Measurements from ENCODE around the gene NUDCD2.

NUDCD2 gene

GRCh38 chr5:163459819-163460561, at the start of gene NUDCD2:
NUDCD2 (minus strand) TSS chr5:163460102; CDS start chr5:163460050, 52 bp downstream.
- DNase-seq = peak; percentile 99

- peak; percentile 59 for DNase-seq
Observed at GRCh38 chr5:163509291-163509951, 49.5 kb upstream of the NUDCD2 start.

- DNase-seq = no peak
Observed at GRCh38 chr5:163508753-163509152, 48.9 kb upstream of the NUDCD2 start.

GRCh38 chr5:163506726-163507125, 46.8 kb upstream of the NUDCD2 start:
- DNase-seq = peak; percentile 35

- DNase-seq = no peak
Observed at GRCh38 chr5:163506095-163506457, 46.2 kb upstream of the NUDCD2 start.

- peak; percentile 95 for DNase-seq
Observed at GRCh38 chr5:163505368-163506094, 45.6 kb upstream of the NUDCD2 start, which contains the start of gene MAT2B. MAT2B (plus strand) TSS chr5:163505619; CDS start chr5:163505687, 68 bp downstream.

- DNase-seq = no peak
Observed at GRCh38 chr5:163505049-163505367, 45.1 kb upstream of the NUDCD2 start.

GRCh38 chr5:163504079-163504931, 44.4 kb upstream of the NUDCD2 start:
- DNase-seq = peak; percentile 64

- DNase-seq = peak; percentile 85
Observed at GRCh38 chr5:163503106-163504078, 43.5 kb upstream of the NUDCD2 start.

GRCh38 chr5:163502521-163502920, 42.6 kb upstream of the NUDCD2 start:
- DNase-seq = no peak

GRCh38 chr5:163498886-163499285, 39.0 kb upstream of the NUDCD2 start:
- DNase-seq = peak; percentile 60

- DNase-seq = no peak
Observed at GRCh38 chr5:163497315-163497714, 37.4 kb upstream of the NUDCD2 start.

- peak; percentile 56 for DNase-seq
Observed at GRCh38 chr5:163496286-163496685, 36.4 kb upstream of the NUDCD2 start.

GRCh38 chr5:163489745-163490075, 29.8 kb upstream of the NUDCD2 start:
- DNase-seq = no peak

- peak; percentile 17 for DNase-seq
Observed at GRCh38 chr5:163489055-163489744, 29.3 kb upstream of the NUDCD2 start.

GRCh38 chr5:163478982-163479271, 19.0 kb upstream of the NUDCD2 start:
- DNase-seq = no peak

- peak; percentile 19 for DNase-seq
Observed at GRCh38 chr5:163478126-163478981, 18.5 kb upstream of the NUDCD2 start.

GRCh38 chr5:163475411-163475810, 15.5 kb upstream of the NUDCD2 start:
- DNase-seq = no peak

GRCh38 chr5:163473635-163474243, 13.8 kb upstream of the NUDCD2 start:
- no peak for DNase-seq

- DNase-seq = no peak
Observed at GRCh38 chr5:163467682-163468081, 7.8 kb upstream of the NUDCD2 start.
